Activated CD4-positive, alpha-beta T cell treated with anti-CD3 and anti-CD28 coated beads, Interleukin-2, amount 50 U/mL, for 24 hours (primary cell): Measurements from ENCODE around the gene C1QL1.

ENCODE experiments used
- DNase-seq, 2 donors: peaks; one replicate each; pipeline ENCODE4 v3.0.0-alpha.2; 2020; ENCODE audit warnings: low read depth in 1 of 2, low spot score in 1 of 2

C1QL1 gene

DNA sequence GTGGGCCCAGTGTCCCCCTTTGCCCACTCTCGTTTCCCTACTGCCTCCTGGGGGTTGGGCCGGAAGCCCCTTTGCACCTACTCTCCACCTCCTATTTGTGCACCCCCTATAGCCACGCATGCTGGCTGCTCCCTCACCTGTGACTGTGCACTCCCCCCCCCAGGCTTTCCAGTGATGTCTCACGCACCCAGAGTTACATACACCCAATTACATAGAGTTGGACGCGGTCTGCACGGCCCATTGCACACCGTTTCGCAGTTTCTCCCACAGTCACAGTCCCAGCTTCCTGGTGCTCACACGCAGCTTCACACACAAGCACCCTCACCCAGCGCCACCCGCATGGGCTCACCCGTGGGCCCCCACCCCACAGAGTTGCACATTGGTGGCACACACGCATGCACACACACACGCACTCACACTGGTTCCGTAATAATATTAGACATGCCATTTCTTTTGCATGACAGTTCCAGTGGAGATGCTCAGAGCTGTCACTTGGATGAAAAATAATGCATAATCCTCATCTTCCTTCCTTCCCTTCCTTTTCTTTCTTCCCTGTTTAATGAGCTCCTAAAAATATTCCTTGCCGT, 21.5 kb upstream of the C1QL1 start:
- no peak for DNase-seq

- no peak for DNase-seq
Measured at GRCh38 chr17:44988044-44988942, 20.2 kb upstream of the C1QL1 start.

DNA sequence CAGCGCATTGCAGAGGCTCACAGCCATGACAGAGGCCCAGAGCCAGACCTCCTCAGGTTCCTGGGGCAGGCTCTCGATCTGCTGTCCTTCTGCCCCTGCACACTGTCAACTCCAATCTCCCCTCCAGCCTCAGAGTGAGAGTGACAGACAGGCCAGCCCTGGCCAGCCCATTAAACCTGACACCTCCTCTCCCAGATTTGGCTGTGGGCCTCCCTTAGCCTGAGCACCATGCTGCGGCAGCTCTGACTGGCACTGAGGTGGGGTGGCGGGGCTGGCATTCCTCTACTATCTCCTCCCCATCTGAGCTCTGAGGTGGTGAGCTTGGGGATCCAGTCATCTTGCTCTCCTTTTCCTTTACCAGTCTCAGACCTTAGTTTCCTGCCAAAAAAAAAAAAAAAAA, 15.5 kb upstream of the C1QL1 start:
- no peak for DNase-seq

GRCh38 chr17:44982113-44982702, 14.1 kb upstream of the C1QL1 start:
- no peak for DNase-seq

DNA sequence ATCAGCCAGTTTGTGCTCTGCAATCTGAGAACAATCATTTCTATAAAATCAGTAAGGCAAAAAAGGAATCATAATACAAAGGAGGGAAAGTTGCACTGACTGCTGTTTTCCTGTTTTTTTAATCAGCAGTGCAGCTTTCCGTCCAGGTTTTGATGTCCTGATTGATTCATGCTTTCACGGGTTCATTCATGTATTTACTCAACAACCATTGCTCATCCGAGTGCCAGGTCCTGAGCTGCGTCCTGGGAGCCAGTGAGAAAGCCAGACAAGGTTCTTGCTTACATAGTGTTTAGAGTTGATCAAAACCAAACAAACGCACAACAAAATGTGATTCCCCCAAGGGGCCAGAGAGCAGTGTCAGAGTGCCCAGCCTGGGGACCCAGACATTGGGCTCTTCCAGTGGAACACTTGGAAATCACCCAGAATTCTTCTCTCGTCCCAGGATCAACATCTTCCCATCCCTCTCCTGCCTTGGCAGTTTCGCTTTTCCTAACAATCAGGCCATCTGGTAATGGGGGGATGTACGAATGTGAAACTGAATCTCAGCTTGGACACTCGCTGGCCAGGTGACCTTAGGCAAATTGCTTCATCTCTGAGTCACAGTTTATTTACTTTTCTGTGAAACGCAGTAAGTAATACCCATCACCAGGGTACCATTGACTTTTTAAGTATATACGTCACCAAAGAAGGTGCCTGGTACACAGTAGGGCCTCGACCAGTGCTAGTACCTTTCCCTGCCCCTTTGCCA, 13.3 kb upstream of the C1QL1 start:
- DNase-seq: no peak

DNA sequence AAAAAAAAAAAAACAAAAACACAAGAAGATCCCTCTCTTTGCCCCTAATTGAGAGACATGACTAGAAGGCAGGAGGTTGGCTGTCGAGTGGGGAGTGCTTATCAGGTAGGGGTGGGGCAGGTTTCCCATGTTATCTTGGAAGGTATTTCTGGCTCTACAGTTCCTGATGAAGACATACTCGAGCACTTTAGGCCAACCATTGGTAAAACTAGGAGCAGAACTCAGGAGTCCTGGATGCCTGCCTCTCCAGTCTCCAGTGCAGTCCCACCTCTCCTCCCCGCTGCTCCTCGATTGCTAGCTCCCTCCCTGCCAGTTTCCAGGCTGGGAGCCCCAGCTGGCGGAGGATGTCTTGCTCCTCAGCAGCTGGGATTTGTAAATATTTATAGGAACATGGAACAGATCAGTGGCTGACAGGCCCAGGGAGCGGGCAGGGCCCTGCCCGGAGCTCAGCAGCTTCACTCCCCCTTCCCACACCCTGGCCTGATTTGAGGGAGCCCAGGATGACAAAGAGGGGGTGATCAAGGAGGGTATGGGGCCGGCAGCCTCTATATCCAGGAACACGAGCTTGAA, 11.4 kb upstream of the C1QL1 start:
- no peak for DNase-seq

DNA sequence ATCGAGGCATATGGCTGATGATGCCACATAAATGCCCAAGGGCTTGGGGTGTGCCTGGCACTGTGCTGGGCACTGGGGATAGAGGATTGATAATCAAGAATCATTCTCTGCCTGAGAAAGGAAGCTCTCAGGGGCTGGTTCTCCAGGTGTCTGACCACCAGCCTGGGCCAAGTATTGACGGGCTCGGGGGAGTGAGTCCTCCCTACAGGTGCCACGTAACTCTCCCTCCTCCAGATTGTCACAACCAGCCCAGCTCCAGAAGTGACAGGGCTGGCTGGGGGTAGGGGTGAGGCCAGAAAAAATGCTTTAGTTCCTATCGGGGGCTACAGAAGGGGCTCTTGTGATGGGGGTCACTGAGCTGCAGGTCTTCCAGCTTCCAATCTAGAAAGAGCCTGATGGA, 10.7 kb upstream of the C1QL1 start:
- no peak for DNase-seq

GRCh38 chr17:44977814-44978550, 9.9 kb upstream of the C1QL1 start:
- no peak for DNase-seq

GRCh38 chr17:44977065-44977464, 9.0 kb upstream of the C1QL1 start:
- DNase-seq: no peak

GRCh38 chr17:44976206-44976605, 8.1 kb upstream of the C1QL1 start:
- DNase-seq: no peak

- no peak for DNase-seq
Measured at GRCh38 chr17:44972953-44973352, 4.8 kb upstream of the C1QL1 start.

GRCh38 chr17:44971776-44972483, 3.8 kb upstream of the C1QL1 start:
- peak in 1 of 2 donors; percentile 61 for DNase-seq

GRCh38 chr17:44970136-44970741, 2.1 kb upstream of the C1QL1 start:
- DNase-seq: no peak

DNA sequence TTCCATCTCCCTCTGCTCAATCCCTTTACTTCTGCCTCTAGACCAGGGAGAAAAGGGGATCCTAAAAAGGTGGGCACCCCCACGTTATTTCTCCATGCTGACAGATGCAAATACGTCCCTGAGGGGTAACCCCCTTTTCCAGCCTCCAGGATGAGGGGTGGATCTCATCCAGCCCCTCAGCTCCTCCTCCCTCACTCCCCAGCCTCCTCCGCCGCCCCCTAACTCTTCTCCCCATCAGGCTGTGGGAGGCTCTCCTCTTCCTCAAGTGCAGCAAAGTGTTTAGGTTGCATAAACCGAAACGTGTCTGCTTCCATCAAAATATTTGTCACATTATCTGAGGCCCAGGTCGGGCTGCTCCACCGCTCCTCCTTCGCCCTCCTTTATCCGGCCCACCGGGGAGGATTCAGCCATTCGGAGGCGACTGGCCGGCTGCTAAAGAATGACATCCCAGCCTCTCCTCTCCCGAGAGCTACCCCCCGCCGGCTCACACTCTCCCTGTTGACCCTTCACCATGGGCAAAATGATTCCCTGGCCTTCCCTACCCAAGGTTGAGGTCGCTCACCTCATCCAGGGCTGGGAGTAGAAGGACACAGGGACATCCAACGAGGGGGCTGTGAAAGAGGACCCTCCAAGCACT, 1.2 kb upstream of the C1QL1 start:
- no peak for DNase-seq

GRCh38 chr17:44967907-44968224, 237 bp downstream of the C1QL1 start:
- DNase-seq: no peak

DNA sequence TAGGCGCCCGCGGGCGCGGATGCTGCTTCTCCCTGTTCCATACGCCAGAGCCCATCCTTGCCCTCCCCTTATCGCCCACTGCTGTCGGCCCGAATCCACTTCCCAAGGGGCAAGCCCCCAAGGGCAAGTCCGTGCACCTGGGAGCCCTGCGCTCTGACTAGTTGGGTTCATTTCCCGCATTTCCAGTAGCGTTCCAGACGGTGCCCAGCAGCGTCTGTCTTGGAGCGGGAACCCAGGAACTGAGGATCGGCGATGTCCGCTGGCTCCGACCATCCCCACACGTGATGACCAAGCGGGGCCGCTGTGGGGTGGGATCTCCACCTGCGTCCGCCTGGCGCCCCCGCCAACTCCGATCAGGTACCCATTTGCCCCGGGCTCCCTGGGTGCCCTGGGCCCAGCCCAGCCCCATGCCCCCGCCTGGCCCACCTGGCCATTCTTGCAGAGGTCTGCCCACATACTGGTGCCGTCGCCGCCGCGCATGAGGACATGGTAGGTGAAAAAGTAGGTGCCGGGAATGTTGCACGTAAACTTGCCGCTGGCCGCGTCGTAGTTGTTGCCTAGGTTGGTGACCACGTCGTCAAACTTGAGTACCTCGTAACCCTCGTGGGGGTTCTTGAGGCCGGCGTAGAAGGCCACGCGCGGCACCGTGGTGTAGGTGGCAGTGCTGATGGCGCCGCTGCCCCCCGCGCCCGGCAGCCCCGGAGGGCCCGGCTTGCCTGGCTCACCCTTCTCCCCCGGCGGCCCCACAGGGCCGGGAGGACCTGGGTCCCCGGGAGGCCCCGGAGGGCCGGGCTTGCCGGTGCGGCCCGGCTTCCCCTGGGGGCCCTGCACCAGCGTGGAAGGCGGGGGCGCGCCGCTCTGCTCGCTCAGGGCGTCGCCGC, 837 bp downstream of the C1QL1 start:
- DNase-seq: no peak

DNA sequence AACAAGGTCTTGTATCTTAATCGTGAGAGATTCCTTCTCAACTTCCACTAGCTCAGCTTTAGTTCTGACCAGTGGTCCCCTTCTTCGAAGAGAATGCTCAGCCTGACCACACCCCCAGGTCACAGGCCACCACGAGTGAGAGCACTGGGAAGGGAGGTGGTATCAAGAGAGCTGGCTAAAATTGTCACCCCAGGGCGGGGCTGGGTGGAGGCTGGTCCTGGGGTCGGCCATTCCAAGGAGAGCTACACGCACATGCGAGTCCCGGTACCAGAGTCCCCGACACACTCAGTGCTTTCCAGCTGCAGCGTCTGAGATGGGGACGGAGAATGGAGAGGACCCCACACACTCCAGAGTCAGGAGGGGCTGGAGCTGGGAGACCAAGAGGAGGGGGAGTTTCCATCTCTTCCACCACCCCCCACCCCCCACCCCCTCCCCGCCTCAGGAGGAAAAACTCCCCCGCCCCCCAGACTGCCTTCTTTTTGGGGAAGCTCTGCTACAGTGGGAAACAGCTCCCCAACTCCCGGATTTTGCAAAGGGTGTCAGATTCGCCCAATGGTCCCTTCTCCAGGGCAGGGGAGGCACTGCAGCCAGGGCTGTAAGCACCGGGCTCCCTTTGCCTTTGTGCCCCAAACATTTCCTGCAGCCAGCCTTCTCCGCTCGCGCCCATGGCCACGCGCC, 1.6 kb downstream of the C1QL1 start:
- no peak for DNase-seq
